GM18505 (cell line): ENCODE results near the gene SPACA4.

Experiments
- ATAC-seq: cut with Tn5 transposase; IDR thresholded peaks from one replicate; pipeline ENCODE4 v1.9.1; 2021; ENCODE audit not compliant: unreplicated experiment
- POLR2A ChIP-seq: IDR thresholded peaks from 4 replicates; pipeline ENCODE4 v1.6.1; 2011; ENCODE audit warnings: borderline replicate concordance; ENCODE audit not compliant: insufficient read depth, insufficient read length; ENCODE audit errors: extremely low read depth

SPACA4 gene

GRCh38 chr19:48637948-48638830 is 31.6 kb downstream of the SPACA4 start:
- peak; percentile 42 for TF ChIP-seq POLR2A
- peak; percentile 18 for ATAC-seq

- no peak for ATAC-seq
- no peak for TF ChIP-seq POLR2A
These were observed 32.4 kb downstream of the SPACA4 start for GRCh38 chr19:48638831-48639381.

- no peak for ATAC-seq
- no peak for TF ChIP-seq POLR2A
These were observed 33.2 kb downstream of the SPACA4 start for GRCh38 chr19:48639483-48640375.

- no peak for TF ChIP-seq POLR2A
- ATAC-seq = no peak
These were observed 35.3 kb downstream of the SPACA4 start for GRCh38 chr19:48641850-48642249.

- ATAC-seq = no peak
- no peak for TF ChIP-seq POLR2A
These were observed 36.3 kb downstream of the SPACA4 start for GRCh38 chr19:48642862-48643261.

GRCh38 chr19:48644355-48644754 is 37.8 kb downstream of the SPACA4 start:
- TF ChIP-seq POLR2A = no peak
- no peak for ATAC-seq

- TF ChIP-seq POLR2A = peak; percentile 31
- ATAC-seq = no peak
These were observed 38.5 kb downstream of the SPACA4 start for GRCh38 chr19:48644839-48645619.

- no peak for ATAC-seq
- TF ChIP-seq POLR2A = no peak
These were observed 39.1 kb downstream of the SPACA4 start for GRCh38 chr19:48645620-48646000.

GRCh38 chr19:48646001-48646721 is 39.6 kb downstream of the SPACA4 start, which contains the start of gene CA11:
TSS of gene CA11 (minus strand) at chr19:48646187. CDS start at chr19:48645632, 555 bp downstream.
- peak; percentile 78 for ATAC-seq
- no peak for TF ChIP-seq POLR2A

- no peak for TF ChIP-seq POLR2A
- ATAC-seq = no peak
These were observed 40.2 kb downstream of the SPACA4 start for GRCh38 chr19:48646722-48647216.

GRCh38 chr19:48648134-48648533 is 41.6 kb downstream of the SPACA4 start:
- ATAC-seq = no peak
- TF ChIP-seq POLR2A = no peak
